ENCODE data around the gene MPP1.

GRCh38 chrX:154729439-154729838 is 75.8 kb downstream of the MPP1 start:
- TF ChIP-seq CTCF (IDR thresholded peaks at IDR 0.05; ENCODE audit: low read depth, low read length) (no peak), MAX (IDR thresholded peaks at IDR 0.05; ENCODE audit: low read depth, low read length) (no peak), MYC (IDR thresholded peaks at IDR 0.05; ENCODE audit: low read depth, low read length) (no peak)

All from NB4 (cell line).